Effector memory CD8-positive, alpha-beta T cell (primary cell): Measurements from ENCODE around the gene KRTAP12-2.
A peak's percentile ranks its signal among the peaks of the same experiment; 100 is the strongest.
"Not testable (repeated sequence)": the region's sequence is repeated elsewhere in the genome, so short reads cannot be mapped to it uniquely, and the experiment has no call there.

Source experiments
- ATAC-seq: fragments of 150-1000 bp; cut with Tn5 transposase; replicated peaks from 2 replicates; pipeline ENCODE4 v1.10.0; 2021; ENCODE audit warnings: mild to moderate bottlenecking, moderate library complexity
- DNase-seq, 3 experiments: peaks; one replicate each; pipeline ENCODE4 v3.0.0; 2021
- H3K27ac Mint-ChIP-seq, 2 donors: one replicate each; pipeline ENCODE4 v1.8.0; 2022; ENCODE audit warnings: mild to moderate bottlenecking in 2 of 2, mixed read lengths in 2 of 2, moderate library complexity in 2 of 2
- H3K27me3 Mint-ChIP-seq, 2 donors: one replicate each; pipeline ENCODE4 v1.8.0; 2022; ENCODE audit warnings: mixed read lengths in 2 of 2
- H3K36me3 Mint-ChIP-seq: one replicate; pipeline ENCODE4 v1.8.0; 2022; ENCODE audit warnings: mild to moderate bottlenecking, moderate library complexity, mixed read lengths; ENCODE audit not compliant: insufficient read depth
- H3K4me1 Mint-ChIP-seq, 2 donors: one replicate each; pipeline ENCODE4 v1.8.0; 2022; ENCODE audit warnings: low read depth in 2 of 2, mixed read lengths in 2 of 2
- H3K4me3 Mint-ChIP-seq, 2 donors: one replicate each; pipeline ENCODE4 v1.8.0; 2022; ENCODE audit warnings: mild to moderate bottlenecking in 2 of 2, mixed read lengths in 2 of 2, moderate library complexity in 2 of 2
- H3K9me3 Mint-ChIP-seq, 2 donors: one replicate each; pipeline ENCODE4 v1.8.0; 2022; ENCODE audit warnings: mixed read lengths in 2 of 2

The KRTAP12-2 gene

DNA sequence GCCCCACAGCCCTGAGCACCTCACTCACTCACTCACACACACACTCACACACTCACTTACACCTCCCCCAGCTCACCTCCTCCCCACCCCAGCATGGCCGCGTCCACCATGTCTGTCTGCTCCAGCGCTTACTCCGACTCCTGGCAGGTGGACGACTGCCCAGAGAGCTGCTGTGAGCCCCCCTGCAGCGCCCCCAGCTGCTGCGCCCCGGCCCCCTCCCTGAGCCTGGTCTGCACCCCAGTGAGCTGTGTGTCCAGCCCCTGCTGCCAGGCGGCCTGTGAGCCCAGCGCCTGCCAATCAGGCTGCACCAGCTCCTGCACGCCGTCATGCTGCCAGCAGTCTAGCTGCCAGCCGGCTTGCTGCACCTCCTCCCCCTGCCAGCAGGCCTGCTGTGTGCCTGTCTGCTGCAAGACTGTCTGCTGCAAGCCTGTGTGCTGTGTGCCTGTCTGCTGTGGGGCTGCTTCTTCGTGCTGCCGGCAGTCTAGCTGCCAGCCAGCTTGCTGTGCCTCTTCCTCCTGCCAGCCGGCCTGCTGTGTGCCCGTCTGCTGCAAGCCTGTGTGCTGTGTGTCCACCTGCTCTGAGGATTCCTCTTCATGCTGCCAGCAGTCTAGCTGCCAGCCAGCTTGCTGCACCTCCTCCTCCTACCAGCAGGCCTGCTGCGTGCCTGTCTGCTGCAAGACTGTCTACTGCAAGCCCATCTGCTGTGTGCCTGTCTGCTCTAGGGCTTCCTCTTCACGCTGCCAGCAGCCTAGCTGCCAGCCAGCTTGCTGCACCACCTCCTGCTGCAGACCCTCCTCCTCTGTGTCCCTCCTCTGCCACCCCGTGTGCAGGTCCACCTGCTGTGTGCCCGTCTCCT, 20.1 kb downstream of the KRTAP12-2 start, which contains the start of gene KRTAP10-11:
KRTAP10-11 (plus strand) TSS at position 49 of the 856 bp plus-strand sequence; CDS start at position 94, 45 bp downstream.
- H3K27me3 Mint-ChIP-seq, result not testable (repeated sequence)
- H3K27ac Mint-ChIP-seq, result peak within 1 kb of the TSS in 1 of 2 donors; percentile 63

DNA sequence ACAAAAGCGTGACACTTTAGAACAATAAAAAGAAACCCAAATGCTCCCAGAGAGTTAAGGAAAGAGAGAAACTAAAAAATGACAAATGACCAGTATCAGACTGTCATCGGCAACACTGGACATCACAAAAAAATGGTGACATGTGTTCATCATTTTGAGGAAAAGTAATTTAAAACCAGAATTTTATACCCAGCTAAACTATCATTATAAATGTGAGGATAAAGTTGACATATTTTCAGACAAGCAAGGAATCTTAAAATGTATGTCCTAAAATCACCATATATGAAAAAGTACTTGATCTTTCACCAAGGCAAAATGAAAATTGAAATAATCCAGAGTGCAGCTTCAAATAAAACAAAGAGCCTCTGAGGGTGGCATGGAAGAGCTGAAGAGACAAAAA, 21.8 kb downstream of the KRTAP12-2 start:
- DNase-seq (no peak), ATAC-seq (no peak)
- no peak overlapping the region for H3K27ac Mint-ChIP-seq
- H3K4me1 Mint-ChIP-seq, result peaks cover 8 to 9% of the 10 kb centered on the region in 2 donors
- peaks cover 14 to 38% of the 10 kb centered on the region in 2 donors for H3K9me3 Mint-ChIP-seq
- peaks cover 4% of the 10 kb centered on the region for H3K36me3 Mint-ChIP-seq
- H3K4me3 Mint-ChIP-seq, result no peak overlapping the region
- H3K27me3 Mint-ChIP-seq, result peaks cover 0 to 13% of the 10 kb centered on the region in 2 donors

More for the DNA sequence above, 20.1 kb downstream of the KRTAP12-2 start, which contains the start of gene KRTAP10-11:
- ATAC-seq, H3K4me3 Mint-ChIP-seq, DNase-seq, H3K36me3 Mint-ChIP-seq: not testable (repeated sequence)
- Mint-ChIP-seq H3K9me3 (peaks cover 12 to 22% of the 10 kb centered on the region in 2 donors), H3K4me1 (peaks cover 10 to 14% of the 10 kb centered on the region in 2 donors)

DNA sequence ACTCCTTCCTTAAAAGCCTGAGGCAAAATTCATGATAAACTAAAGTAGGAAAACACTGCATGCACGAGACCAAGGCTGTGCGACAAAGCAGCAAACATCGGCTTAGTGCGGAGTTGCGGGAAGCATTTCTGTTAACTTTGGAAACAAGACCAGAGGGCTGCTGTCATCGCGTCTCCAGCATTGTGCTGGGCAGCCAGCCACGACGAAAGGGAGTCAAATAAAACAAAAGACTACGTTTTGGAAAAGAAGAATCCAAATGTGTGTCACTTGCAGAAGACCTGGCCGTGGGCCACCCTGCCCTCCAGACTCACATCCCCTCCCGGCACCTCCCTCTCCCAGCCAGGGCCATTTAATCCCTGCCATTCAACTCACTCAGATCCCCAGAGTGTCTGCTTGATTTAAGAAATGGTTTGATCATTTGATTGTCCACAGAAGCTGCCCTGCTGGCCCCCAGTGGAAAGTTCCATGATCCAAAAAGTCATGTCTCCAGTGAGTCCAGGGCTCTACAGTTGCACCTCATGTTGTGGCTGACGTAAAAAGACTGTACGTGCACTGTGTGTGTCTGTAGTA, 22.9 kb downstream of the KRTAP12-2 start:
- Mint-ChIP-seq H3K27ac (no peak overlapping the region), H3K9me3 (peaks cover 14 to 38% of the 10 kb centered on the region in 2 donors), H3K27me3 (peaks cover 0 to 23% of the 10 kb centered on the region in 2 donors), H3K4me1 (peaks cover 5 to 9% of the 10 kb centered on the region in 2 donors), H3K4me3 (no peak overlapping the region), H3K36me3 (no peaks in the 10 kb centered on the region)
- DNase-seq, result no peak
- ATAC-seq, result no peak

DNA sequence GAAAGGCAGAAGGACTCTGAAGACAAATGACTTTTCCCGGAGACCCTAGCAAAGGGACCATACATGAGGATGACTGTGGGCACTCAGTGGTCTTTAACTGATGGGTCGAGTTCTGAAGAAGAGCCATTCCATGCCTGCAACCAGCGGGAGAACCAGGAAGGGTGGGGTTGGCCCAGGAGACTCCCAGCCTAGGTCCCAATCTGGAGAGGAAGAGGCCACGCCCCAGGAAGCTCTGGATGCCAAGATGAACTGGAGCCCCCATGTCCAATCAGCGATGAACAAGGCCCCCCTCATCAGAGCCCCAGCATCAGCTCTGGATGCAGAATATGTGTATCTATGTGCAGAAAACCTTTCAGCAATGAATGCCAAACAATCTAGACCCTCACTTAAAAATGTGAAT, 26.0 kb downstream of the KRTAP12-2 start:
- Mint-ChIP-seq H3K36me3 (no peaks in the 10 kb centered on the region), H3K4me1 (peaks cover 0 to 3% of the 10 kb centered on the region in 2 donors), H3K27me3 (peaks cover 0 to 35% of the 10 kb centered on the region in 2 donors), H3K27ac (no peak overlapping the region), H3K9me3 (peaks cover 14 to 38% of the 10 kb centered on the region in 2 donors), H3K4me3 (no peak overlapping the region)
- ATAC-seq (no peak), DNase-seq (no peak)

DNA sequence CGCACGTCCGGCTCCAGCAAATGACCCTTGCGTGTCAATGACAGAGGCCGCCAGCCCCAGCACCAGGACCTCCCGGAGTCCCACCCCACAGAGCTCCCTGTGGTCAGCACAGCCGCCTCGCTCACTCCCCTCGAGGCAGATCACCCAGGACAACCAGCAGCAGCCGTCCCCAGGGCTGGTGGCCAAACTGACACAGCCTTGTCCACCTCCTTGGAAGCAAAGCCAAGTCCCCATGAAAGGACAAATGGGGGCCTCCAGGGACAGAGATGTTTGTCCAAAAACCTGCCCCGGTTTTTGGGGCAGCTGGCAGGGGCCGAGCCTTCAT, 27.4 kb downstream of the KRTAP12-2 start:
- no peak for ATAC-seq
- H3K36me3 Mint-ChIP-seq, result no peaks in the 10 kb centered on the region
- H3K4me1 Mint-ChIP-seq, result peaks cover 0 to 3% of the 10 kb centered on the region in 2 donors
- H3K9me3 Mint-ChIP-seq, result peaks cover 6 to 30% of the 10 kb centered on the region in 2 donors
- H3K27ac Mint-ChIP-seq, result peak overlapping the region in 1 of 2 donors; percentile 23
- DNase-seq, result no peak
- no peak overlapping the region for H3K4me3 Mint-ChIP-seq
- H3K27me3 Mint-ChIP-seq, result peaks cover 0 to 35% of the 10 kb centered on the region in 2 donors

DNA sequence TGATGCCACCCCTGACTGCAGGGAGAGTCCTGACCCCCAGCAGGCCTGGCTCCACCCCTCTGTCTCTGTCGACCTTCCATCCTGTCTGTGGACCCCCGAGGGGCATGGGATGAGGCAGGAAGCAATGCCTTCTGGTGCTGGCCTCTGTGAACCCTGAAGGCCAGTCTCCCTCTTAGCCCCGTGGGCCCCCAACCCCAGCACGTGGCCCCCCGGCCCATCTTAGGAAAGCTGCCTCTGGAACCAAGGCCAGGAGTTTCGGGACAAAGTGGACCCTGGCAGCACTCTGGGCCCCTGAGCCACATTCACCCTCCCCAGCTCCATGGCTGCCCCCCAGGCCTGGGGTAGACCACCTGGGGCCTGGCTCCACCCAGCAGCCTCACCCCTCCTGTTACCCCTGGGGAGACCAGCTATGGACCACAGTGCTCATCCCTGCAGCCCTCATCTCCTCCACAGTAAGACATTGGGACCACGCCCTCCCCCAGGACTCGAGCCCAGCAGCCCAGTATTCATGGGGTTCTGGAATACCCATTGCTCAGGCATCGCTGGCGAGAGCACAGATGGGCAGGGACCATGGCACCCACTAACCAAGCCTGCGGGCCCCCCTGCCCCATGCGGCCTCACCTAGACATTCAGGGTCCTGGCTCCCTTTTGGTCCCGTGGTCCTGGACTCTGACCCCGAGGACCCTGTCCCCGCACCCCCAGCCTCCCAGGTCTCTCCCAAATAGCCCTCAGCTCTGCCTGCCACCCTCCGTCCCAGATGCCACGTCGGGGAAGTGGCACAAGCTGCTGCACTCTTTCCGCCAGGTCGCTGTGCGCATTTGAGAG, 28.0 kb downstream of the KRTAP12-2 start:
- not testable (repeated sequence) for H3K4me1 Mint-ChIP-seq, H3K4me3 Mint-ChIP-seq, DNase-seq, H3K36me3 Mint-ChIP-seq, ATAC-seq
- peaks cover 2 to 24% of the 10 kb centered on the region in 2 donors for H3K9me3 Mint-ChIP-seq
- peak overlapping the region in 1 of 2 donors; percentile 23 for H3K27ac Mint-ChIP-seq
- peaks cover 0 to 35% of the 10 kb centered on the region in 2 donors for H3K27me3 Mint-ChIP-seq

DNA sequence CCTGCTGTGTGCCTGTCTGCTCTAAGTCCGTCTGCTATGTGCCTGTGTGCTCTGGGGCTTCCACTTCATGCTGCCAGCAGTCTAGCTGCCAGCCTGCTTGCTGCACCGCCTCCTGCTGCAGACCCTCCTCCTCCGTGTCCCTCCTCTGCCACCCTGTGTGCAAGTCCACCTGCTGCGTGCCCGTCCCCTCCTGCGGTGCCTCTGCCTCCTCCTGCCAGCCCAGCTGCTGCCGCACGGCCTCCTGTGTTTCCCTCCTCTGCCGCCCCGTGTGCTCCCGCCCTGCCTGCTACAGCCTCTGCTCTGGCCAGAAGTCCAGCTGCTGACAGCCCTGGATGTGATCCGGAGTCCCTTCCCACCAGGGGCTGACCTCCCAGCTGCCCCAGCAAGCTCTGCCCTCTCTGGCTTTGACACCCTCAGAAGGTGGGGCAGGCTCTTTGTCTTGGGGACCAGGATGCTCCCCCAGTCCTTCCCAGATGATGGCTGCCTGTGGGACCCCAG, 28.8 kb downstream of the KRTAP12-2 start:
- not testable (repeated sequence) for ATAC-seq, H3K4me3 Mint-ChIP-seq, H3K27ac Mint-ChIP-seq, DNase-seq, H3K36me3 Mint-ChIP-seq, H3K4me1 Mint-ChIP-seq
- peaks cover 0 to 35% of the 10 kb centered on the region in 2 donors for H3K27me3 Mint-ChIP-seq
- peaks cover 2 to 23% of the 10 kb centered on the region in 2 donors for H3K9me3 Mint-ChIP-seq

DNA sequence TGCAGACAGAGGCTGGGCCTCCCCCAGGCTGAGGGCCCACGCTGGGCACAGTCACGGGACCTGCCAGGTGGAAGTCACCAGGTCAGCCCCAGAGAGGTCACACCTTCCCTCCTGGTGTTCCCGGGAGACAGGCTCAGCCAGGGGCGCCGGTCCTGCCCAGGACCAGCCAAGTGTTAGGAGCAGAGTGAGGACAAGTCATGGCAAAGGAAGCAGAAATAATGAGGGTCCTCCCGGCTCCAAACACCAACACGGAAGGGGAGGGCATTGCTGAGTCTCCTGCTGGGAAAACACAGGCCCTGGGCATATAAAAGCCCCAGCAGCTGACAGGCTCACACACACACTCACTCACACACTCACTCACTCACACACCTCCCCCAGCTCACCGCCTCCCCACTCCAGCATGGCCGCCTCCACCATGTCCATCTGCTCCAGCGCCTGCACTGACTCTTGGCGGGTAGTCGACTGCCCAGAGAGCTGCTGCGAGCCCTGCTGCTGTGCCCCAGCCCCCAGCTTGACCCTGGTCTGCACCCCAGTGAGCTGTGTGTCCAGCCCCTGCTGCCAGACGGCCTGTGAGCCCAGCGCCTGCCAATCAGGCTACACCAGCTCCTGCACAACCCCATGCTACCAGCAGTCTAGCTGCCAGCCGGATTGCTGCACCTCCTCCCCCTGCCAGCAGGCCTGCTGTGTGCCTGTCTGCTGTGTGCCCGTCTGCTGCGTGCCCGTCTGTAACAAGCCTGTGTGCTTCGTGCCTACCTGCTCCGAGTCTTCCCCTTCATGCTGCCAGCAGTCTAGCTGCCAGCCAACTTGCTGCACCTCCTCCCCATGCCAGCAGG, 29.5 kb downstream of the KRTAP12-2 start, which contains the start of gene KRTAP10-10:
KRTAP10-10 (plus strand) TSS at position 339 of the 833 bp plus-strand sequence; CDS start at position 401, 62 bp downstream.
- peaks cover 0 to 35% of the 10 kb centered on the region in 2 donors for H3K27me3 Mint-ChIP-seq
- peaks cover 4% of the 10 kb centered on the region for H3K36me3 Mint-ChIP-seq
- peaks cover 0 to 3% of the 10 kb centered on the region in 2 donors for H3K4me1 Mint-ChIP-seq
- peaks cover 2 to 24% of the 10 kb centered on the region in 2 donors for H3K9me3 Mint-ChIP-seq
- no peak within 1 kb of the TSS for H3K27ac Mint-ChIP-seq
- no peak for ATAC-seq
- no peak within 1 kb of the TSS for H3K4me3 Mint-ChIP-seq
- no peak for DNase-seq

DNA sequence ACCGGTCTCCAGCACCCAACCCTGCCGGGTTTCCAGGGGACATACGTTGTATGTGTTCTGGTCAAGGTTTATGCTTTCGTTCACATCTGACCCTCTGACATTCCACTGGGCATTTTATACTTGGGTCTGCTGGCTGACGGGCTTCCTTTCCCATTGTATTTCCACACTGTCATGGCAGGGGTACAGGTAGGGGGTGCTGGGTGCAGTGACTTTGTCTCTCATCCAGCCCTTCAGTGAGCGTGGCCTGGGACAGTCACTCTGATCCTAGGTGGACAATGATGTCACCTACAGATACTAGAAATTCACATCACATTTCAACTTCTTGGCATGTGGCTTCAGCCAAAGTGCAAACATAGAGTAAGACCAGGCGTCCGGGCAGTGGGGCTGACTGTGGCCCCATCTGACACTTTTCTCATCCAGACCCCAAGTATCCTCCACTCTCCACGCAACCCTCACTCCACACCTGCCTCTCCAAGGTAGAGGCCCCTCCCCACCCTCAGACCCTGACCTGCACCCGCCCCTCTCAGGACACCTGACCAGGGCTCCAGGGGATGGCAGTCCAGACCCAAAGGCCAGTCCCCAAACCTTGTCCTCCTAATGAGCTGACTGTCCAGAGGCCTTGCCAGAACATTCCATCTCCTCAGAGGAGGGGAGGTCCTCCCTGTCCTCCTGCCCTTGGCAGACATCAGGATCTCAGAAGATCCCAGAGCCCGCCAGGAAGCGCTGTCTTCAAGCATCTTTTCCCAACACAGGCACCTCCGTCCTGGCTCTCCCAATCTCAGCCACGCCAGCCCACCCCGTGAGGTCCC, 30.3 kb downstream of the KRTAP12-2 start:
- Mint-ChIP-seq H3K36me3 (peaks cover 4% of the 10 kb centered on the region), H3K27ac (no peak overlapping the region), H3K9me3 (peaks cover 7 to 27% of the 10 kb centered on the region in 2 donors)

DNA sequence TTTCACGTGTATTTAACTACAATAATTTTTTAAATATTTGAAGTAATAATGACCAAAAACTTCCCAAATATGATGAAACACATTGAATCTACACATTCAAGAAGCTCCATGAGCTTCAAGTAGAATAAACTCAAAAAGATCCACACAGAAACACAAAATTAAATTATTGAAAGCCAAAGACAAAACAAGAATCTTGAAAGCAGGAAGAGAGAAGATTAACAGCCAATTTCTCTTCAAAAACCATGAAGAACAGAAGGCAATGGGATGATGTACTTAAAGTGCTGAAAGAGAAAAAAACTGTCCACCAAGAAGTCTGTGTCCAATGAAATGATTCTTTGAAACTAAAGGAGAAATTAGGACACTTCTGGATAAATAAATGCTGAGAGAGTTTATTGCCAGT, 34.7 kb downstream of the KRTAP12-2 start:
- DNase-seq (no peak), ATAC-seq (no peak)
- H3K9me3 Mint-ChIP-seq, result peaks cover 18 to 29% of the 10 kb centered on the region in 2 donors
- H3K36me3 Mint-ChIP-seq, result peaks cover 10% of the 10 kb centered on the region
- H3K27ac Mint-ChIP-seq, result no peak overlapping the region
- H3K4me1 Mint-ChIP-seq, result peaks cover 24 to 25% of the 10 kb centered on the region in 2 donors
- no peak overlapping the region for H3K4me3 Mint-ChIP-seq
- peaks cover 0 to 7% of the 10 kb centered on the region in 2 donors for H3K27me3 Mint-ChIP-seq

More for the DNA sequence above, 30.3 kb downstream of the KRTAP12-2 start:
- DNase-seq (no peak), ATAC-seq (no peak)
- peaks cover 0 to 35% of the 10 kb centered on the region in 2 donors for H3K27me3 Mint-ChIP-seq
- peaks cover 0 to 3% of the 10 kb centered on the region in 2 donors for H3K4me1 Mint-ChIP-seq
- H3K4me3 Mint-ChIP-seq, result no peak overlapping the region

DNA sequence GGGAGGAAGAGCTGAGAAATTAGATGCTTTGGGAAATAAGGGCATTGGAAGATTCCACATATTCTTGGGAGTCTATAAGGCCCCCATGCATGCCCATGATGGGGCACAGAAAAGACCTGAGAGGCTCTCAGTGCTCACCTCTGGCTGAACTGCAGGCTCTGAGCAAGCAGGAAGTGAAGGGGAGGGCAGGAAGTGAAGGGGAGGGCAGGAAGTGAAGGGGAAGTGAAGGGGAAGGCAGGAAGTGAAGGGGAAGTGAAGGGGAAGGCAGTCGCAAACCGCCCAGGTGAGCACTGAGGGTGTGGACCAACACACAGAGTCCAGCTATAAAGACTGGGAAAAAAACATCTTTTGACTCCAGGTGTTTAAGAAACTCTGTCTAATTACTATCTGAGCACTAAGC, 36.3 kb downstream of the KRTAP12-2 start:
- Mint-ChIP-seq H3K4me3 (peak overlapping the region; percentile 58 to 68), H3K9me3 (peaks cover 18 to 29% of the 10 kb centered on the region in 2 donors), H3K27ac (peak overlapping the region; percentile 77 to 87), H3K27me3 (no peaks in the 10 kb centered on the region), H3K36me3 (peaks cover 16% of the 10 kb centered on the region), H3K4me1 (peaks cover 38 to 40% of the 10 kb centered on the region in 2 donors)
- peak; percentile 18 for ATAC-seq
- no peak for DNase-seq
